Measurements from ENCODE around the gene DUSP14.
"Not testable (repeated sequence)": the region's sequence is repeated elsewhere in the genome, so short reads cannot be mapped to it uniquely, and the experiment has no call there.

Gene DUSP14

DNA sequence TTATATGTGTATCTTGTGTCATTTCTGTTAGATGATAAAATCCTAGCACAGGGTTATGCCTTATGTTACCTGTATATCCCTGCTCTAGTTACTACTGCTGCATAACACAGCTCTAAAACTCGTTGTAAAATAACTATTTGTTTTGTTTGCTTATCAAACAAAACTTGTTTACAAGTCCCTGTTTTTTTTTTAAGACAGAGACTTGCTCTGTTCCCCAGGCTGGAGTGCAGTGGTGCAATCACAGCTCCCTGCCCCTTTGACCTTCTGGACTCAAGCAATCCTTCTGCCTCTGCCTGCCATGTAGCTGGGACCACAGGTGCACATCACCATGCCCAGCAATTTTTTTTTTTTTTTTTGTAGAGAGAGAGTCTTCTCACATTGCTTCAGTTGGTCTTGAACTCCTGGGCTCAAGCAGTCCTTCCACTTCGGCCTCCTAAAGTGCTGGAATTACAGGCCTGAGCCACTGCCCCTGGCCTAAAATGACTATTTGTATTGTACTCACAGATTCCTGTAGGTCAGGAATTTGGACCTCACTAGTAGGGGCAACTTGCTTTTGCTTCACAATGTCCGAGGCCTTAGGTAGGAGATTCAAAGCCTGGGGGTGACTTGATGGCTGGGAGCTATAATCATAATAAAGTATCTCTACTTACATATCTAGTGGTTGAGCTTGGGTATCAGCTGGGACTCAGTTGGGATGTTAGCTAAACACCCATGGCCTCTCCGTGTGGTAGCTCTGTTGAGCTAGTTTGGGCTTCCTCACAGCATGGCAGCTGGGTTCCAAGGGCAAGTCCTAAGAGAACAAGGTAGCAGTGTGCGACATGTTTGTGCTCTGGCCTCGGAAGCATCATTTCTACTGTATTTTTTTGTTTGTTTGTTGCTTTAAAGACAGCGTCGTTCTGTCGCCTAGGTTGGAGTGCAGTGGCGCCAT lies 12.6 kb downstream of the DUSP14 start:
- TF ChIP-seq, protein P1, sequence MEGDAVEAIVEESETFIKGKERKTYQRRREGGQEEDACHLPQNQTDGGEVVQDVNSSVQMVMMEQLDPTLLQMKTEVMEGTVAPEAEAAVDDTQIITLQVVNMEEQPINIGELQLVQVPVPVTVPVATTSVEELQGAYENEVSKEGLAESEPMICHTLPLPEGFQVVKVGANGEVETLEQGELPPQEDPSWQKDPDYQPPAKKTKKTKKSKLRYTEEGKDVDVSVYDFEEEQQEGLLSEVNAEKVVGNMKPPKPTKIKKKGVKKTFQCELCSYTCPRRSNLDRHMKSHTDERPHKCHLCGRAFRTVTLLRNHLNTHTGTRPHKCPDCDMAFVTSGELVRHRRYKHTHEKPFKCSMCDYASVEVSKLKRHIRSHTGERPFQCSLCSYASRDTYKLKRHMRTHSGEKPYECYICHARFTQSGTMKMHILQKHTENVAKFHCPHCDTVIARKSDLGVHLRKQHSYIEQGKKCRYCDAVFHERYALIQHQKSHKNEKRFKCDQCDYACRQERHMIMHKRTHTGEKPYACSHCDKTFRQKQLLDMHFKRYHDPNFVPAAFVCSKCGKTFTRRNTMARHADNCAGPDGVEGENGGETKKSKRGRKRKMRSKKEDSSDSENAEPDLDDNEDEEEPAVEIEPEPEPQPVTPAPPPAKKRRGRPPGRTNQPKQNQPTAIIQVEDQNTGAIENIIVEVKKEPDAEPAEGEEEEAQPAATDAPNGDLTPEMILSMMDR (IDR thresholded peaks at IDR 0.05; ENCODE audit: borderline replicate concordance, control extremely low read depth, extremely low read depth, insufficient read depth, missing control alignments): no peak
- DNase-seq (ENCODE audit: low spot score): no peak
- in situ Hi-C loops (cut with MboI; ENCODE audit: low sequenced_read_pairs, unreplicated experiment): no loop called here

DNA sequence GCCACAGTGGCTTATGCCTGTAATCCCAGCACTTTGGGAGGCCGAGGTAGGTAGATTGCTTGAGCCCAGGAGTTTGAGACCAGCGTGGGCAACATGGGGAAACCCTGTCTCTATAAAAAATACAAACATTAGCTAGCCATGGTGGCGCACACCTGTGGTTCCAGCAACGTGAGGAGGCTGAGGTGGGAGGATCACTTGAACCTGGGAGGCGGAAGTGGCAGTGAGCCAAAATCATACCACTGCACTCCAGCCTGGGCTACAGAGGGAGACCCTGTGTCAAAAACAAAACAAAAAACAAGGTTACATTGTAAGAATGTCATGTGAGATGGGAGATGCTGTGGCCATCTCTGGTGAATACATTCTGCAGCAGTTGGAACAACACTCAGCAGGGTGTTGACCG lies 13.5 kb downstream of the DUSP14 start:
- in situ Hi-C loops (cut with MboI; ENCODE audit: low sequenced_read_pairs, unreplicated experiment): no loop called here
- DNase-seq (ENCODE audit: low spot score): no peak
- TF ChIP-seq, protein P1 (IDR thresholded peaks at IDR 0.05; ENCODE audit: borderline replicate concordance, control extremely low read depth, extremely low read depth, insufficient read depth, missing control alignments): no peak

GRCh38 chr17:37505333-37505732 lies 15.6 kb downstream of the DUSP14 start:
- TF ChIP-seq, protein P1 (IDR thresholded peaks at IDR 0.05; ENCODE audit: borderline replicate concordance, control extremely low read depth, extremely low read depth, insufficient read depth, missing control alignments): no peak
- in situ Hi-C loops (cut with MboI; ENCODE audit: low sequenced_read_pairs, unreplicated experiment): no loop called here
- DNase-seq (ENCODE audit: low spot score): no peak

- in situ Hi-C loops (cut with MboI; ENCODE audit: low sequenced_read_pairs, unreplicated experiment): no loop called here
- peak; percentile 36 for DNase-seq (ENCODE audit: low spot score)
- TF ChIP-seq, protein P1 (IDR thresholded peaks at IDR 0.05; ENCODE audit: borderline replicate concordance, control extremely low read depth, extremely low read depth, insufficient read depth, missing control alignments): no peak
Measured at GRCh38 chr17:37506678-37507077, 17.0 kb downstream of the DUSP14 start.

DNA sequence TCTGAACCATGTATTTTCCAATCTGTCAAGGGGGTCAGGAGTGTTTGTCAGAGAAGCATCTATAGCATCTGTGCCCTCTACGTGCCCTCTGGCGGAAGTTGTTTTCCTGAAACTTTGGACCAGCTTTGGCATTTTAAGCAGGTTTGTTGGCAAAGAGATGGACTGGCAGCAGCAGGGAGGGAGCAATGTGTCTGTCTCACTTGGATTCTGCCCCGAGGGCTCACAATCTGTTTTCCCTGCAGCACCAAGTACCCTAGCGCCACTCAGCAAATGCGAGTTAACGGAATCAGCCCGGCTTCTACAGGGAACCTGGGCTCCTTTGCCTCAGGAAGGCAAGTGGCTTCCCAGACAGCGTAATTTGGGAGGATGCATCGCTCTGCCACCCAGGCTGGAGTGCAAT lies 17.4 kb downstream of the DUSP14 start:
- DNase-seq (ENCODE audit: low spot score): no peak
- TF ChIP-seq, protein P1 (IDR thresholded peaks at IDR 0.05; ENCODE audit: borderline replicate concordance, control extremely low read depth, extremely low read depth, insufficient read depth, missing control alignments): no peak
- in situ Hi-C loops (cut with MboI; ENCODE audit: low sequenced_read_pairs, unreplicated experiment): no loop called here

DNA sequence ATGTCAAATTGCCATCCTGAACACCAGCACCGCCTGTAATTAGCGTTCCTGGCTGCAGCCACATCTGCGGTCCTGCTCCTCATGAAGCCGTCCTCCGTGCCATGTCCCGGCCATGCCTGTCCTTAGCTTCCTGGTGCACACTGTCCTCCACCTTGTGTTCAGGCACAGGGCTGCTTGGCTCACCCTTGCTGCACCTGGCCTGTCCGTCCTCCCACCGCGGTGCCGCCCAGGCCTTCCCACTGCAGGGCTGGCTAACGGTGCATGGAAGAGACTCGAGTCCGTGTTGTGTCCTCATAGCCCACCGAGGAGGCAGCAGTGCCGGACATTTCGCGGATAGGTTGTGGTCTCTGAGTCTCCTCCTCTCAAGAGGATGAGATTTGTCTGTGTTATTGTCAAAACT lies 20.4 kb downstream of the DUSP14 start:
- in situ Hi-C loops (cut with MboI; ENCODE audit: low sequenced_read_pairs, unreplicated experiment): no loop called here
- TF ChIP-seq, protein P1 (IDR thresholded peaks at IDR 0.05; ENCODE audit: borderline replicate concordance, control extremely low read depth, extremely low read depth, insufficient read depth, missing control alignments): no peak
- no peak for DNase-seq (ENCODE audit: low spot score)

DNA sequence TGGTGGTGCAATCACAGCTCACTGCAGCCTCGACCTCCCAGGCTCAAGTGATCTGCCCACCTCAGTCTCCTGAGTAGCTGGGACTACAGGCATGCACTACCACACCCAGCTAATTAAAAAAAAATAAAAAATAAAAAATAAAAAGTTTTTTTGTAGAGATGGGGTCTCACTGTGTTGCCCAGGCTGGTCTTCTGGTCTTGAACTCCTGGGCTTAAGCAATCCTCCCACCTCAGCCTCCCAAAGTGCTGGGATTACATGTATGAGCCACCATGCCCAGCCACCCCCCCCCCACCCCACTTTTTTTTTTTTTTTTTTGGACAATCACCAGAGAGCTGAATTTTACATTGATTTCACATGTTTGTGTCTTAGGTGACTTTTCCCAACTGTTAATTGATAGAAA lies 22.0 kb downstream of the DUSP14 start:
- in situ Hi-C loops (cut with MboI; ENCODE audit: low sequenced_read_pairs, unreplicated experiment); DNase-seq (ENCODE audit: low spot score): not testable (repeated sequence)

Data from GM13976 (cell line).